Vagina (tissue), 2 donors: Measurements from ENCODE around the gene NIFK. TPM values are rescaled to one million over a fixed set of nuclear protein-coding genes. Genes with fewer than 3 reads are reported as not detected.

ENCODE experiments used
- DNase-seq, 2 donors: peaks; one replicate each; pipeline ENCODE4 v3.0.0-alpha.2; 2017; ENCODE audit errors: extremely low spot score in 2 of 2
- H3K27ac ChIP-seq: fragments of 200-600 bp; sonication (generic); one replicate; pipeline ENCODE4 v1.5.1; 2019
- H3K27me3 ChIP-seq: fragments of 200-600 bp; sonication (generic); one replicate; pipeline ENCODE4 v1.5.1; 2019
- H3K36me3 ChIP-seq, 2 donors: fragments of 200-600 bp; sonication (generic); one replicate each; pipeline ENCODE4 v1.5.1; 2017 to 2019
- H3K4me1 ChIP-seq: fragments of 200-600 bp; sonication (generic); one replicate; pipeline ENCODE4 v1.5.1; 2019
- H3K4me3 ChIP-seq, 2 donors: fragments of 200-600 bp; sonication (generic); 1 replicate in 1 of 2; 2 replicates in 1 of 2; pipeline ENCODE4 v1.5.1; 2016 to 2019
- H3K9me3 ChIP-seq: fragments of 200-600 bp; sonication (generic); one replicate; pipeline ENCODE4 v1.5.1; 2019
- POLR2A ChIP-seq, 2 donors: fragments of 450-650 bp; IDR thresholded peaks; one replicate each; pipeline ENCODE4 v1.6.1; 2017; ENCODE audit warnings: antibody characterized with exemption in 2 of 2, mild to moderate bottlenecking in 2 of 2, moderate library complexity in 2 of 2
- POLR2AphosphoS5 ChIP-seq, 2 donors: sonication (generic); formaldehyde crosslinking; IDR thresholded peaks; one replicate each; pipeline ENCODE4 v1.9.0; 2017; ENCODE audit warnings: antibody characterized with exemption in 2 of 2, mild to moderate bottlenecking in 2 of 2, low read depth in 1 of 2; ENCODE audit not compliant: insufficient read depth in 1 of 2
- intact Hi-C: fragments of 100-400 bp; cut with DNase I; formaldehyde crosslinking; loops from one replicate; pipeline ENCODE4 v1.15.1; 2023
- total RNA-seq: library from RNA; depleted of rRNA; stranded (reverse); fragments of >200 nt; gene quantifications from one replicate; pipeline ENCODE4 v1.2.3, GENCODE V29; 2016
- TF ChIP-seq, protein P1 (sequence below), 3 experiments: fragments of 450-650 bp in 2 of 3; fragments of 200-600 bp in 1 of 3; sonication (generic) in 1 of 3; IDR thresholded peaks; one replicate each; pipeline ENCODE4 v1.5.1; 2017 to 2019; ENCODE audit warnings: antibody characterized with exemption in 3 of 3, mild to moderate bottlenecking in 2 of 3, moderate library complexity in 2 of 3

The NIFK gene
- total RNA-seq, 1 donor from 2014 or later, result 33.1 TPM

GRCh38 chr2:121710470-121711170, 26.1 kb downstream of the NIFK start:
- H3K4me3 ChIP-seq, result no peak overlapping the region
- intact Hi-C loops, result loop anchor here (10.0 kb wide), 2 partner anchors 176 to 306 kb away; partner anchors contain the start of gene RNU4ATAC
- DNase-seq, result no peak
- no peaks in the 10 kb centered on the region for H3K4me1 ChIP-seq
- H3K27ac ChIP-seq, result no peak overlapping the region
- TF ChIP-seq POLR2AphosphoS5 (IDR thresholded peaks at IDR 0.05; ENCODE audit: insufficient read depth in 1 of 2, low read depth in 1 of 2) (no peak), POLR2A (IDR thresholded peaks at IDR 0.05) (no peak)
- TF ChIP-seq, protein P1, sequence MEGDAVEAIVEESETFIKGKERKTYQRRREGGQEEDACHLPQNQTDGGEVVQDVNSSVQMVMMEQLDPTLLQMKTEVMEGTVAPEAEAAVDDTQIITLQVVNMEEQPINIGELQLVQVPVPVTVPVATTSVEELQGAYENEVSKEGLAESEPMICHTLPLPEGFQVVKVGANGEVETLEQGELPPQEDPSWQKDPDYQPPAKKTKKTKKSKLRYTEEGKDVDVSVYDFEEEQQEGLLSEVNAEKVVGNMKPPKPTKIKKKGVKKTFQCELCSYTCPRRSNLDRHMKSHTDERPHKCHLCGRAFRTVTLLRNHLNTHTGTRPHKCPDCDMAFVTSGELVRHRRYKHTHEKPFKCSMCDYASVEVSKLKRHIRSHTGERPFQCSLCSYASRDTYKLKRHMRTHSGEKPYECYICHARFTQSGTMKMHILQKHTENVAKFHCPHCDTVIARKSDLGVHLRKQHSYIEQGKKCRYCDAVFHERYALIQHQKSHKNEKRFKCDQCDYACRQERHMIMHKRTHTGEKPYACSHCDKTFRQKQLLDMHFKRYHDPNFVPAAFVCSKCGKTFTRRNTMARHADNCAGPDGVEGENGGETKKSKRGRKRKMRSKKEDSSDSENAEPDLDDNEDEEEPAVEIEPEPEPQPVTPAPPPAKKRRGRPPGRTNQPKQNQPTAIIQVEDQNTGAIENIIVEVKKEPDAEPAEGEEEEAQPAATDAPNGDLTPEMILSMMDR (IDR thresholded peaks at IDR 0.05), result no peak
- no peaks in the 10 kb centered on the region for H3K9me3 ChIP-seq
- H3K36me3 ChIP-seq, result no peaks in the 10 kb centered on the region
- H3K27me3 ChIP-seq, result no peaks in the 10 kb centered on the region

GRCh38 chr2:121709776-121710469, 26.8 kb downstream of the NIFK start:
- Histone ChIP-seq H3K27me3 (no peaks in the 10 kb centered on the region), H3K36me3 (no peaks in the 10 kb centered on the region), H3K4me3 (no peak overlapping the region), H3K27ac (no peak overlapping the region), H3K9me3 (no peaks in the 10 kb centered on the region), H3K4me1 (no peaks in the 10 kb centered on the region)
- intact Hi-C loops, result loop anchor here (10.0 kb wide), 2 partner anchors 175 to 305 kb away; partner anchors contain the start of gene RNU4ATAC
- DNase-seq, result no peak
- TF ChIP-seq POLR2AphosphoS5 (IDR thresholded peaks at IDR 0.05; ENCODE audit: insufficient read depth in 1 of 2, low read depth in 1 of 2) (no peak), POLR2A (IDR thresholded peaks at IDR 0.05) (no peak)
- TF ChIP-seq, protein P1 (IDR thresholded peaks at IDR 0.05), result no peak

DNA sequence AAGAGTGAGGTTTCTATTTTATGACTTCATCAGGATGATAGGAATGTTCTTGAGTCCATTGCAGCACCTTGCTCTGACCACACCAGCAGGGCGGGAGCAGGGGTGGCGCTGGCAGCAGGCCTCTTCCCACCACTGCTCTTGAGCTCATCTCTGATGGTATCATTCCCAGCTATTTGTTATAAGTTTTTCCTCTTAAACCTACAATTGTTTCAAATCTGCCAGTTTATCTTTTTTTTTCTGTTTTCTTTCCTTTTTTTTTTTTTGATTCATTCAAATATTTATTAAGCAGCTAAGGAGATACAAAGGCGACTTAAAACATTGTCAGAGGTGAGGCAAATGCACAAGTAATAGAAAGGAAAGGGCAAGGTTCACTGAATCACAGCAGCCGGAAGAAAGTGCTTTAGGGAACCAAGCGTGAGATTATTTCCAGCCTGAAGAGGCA, 28.7 kb downstream of the NIFK start:
- no peak overlapping the region for H3K27ac ChIP-seq
- intact Hi-C loops, result no loop called here
- no peak for DNase-seq

GRCh38 chr2:121707344-121707919, 29.2 kb downstream of the NIFK start:
- no peaks in the 10 kb centered on the region for H3K9me3 ChIP-seq
- TF ChIP-seq POLR2AphosphoS5 (IDR thresholded peaks at IDR 0.05; ENCODE audit: insufficient read depth in 1 of 2, low read depth in 1 of 2), result no peak
- TF ChIP-seq, protein P1 (IDR thresholded peaks at IDR 0.05), result no peak
- no peak for TF ChIP-seq POLR2A (IDR thresholded peaks at IDR 0.05)
- intact Hi-C loops, result no loop called here
- no peaks in the 10 kb centered on the region for H3K27me3 ChIP-seq
- no peak for DNase-seq
- H3K36me3 ChIP-seq, result no peaks in the 10 kb centered on the region
- no peak overlapping the region for H3K27ac ChIP-seq
- no peak overlapping the region for H3K4me3 ChIP-seq
- H3K4me1 ChIP-seq, result no peaks in the 10 kb centered on the region

More for the DNA sequence above, 28.7 kb downstream of the NIFK start:
- H3K27me3 ChIP-seq, result no peaks in the 10 kb centered on the region
- no peaks in the 10 kb centered on the region for H3K4me1 ChIP-seq
- no peaks in the 10 kb centered on the region for H3K36me3 ChIP-seq
- H3K9me3 ChIP-seq, result no peaks in the 10 kb centered on the region
- no peak overlapping the region for H3K4me3 ChIP-seq
- TF ChIP-seq, protein P1 (IDR thresholded peaks at IDR 0.05), result no peak
- TF ChIP-seq POLR2AphosphoS5 (IDR thresholded peaks at IDR 0.05; ENCODE audit: insufficient read depth in 1 of 2, low read depth in 1 of 2) (no peak), POLR2A (IDR thresholded peaks at IDR 0.05) (no peak)
